Stimulated activated CD4-positive, alpha-beta T cell treated with anti-CD3 and anti-CD28 coated beads, Interleukin-4, amount 100 ng/mL, for 24 hours (primary cell): ENCODE data around the gene SYPL1.

Experiments
- DNase-seq: peaks from one replicate; pipeline ENCODE4 v3.0.0-alpha.2; 2020

The SYPL1 gene

GRCh38 chr7:106064771-106065574 lies 47.1 kb downstream of the SYPL1 start:
- no peak for DNase-seq

DNA sequence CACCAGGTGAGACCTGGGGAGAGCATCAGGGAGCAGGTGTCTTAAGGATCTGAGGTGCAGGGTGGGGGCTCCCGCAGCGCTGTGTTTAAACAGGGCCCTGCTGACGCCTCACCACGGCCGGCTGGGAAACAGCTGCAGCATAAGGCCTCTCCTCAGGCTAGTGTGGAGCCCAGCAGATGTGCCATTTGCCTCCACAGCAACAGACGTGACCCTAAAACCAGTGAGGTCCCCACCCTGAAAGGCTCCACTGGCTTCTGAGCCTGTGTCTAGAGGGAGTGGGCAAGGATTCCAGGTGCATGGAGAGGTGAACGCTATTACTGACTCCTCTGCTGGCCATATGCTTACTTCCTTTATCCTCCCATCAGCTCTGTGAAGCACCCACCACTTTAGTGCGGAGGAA lies 47.8 kb downstream of the SYPL1 start:
- DNase-seq = no peak

- DNase-seq = no peak
Measured at GRCh38 chr7:106063692-106064091, 48.4 kb downstream of the SYPL1 start.

DNA sequence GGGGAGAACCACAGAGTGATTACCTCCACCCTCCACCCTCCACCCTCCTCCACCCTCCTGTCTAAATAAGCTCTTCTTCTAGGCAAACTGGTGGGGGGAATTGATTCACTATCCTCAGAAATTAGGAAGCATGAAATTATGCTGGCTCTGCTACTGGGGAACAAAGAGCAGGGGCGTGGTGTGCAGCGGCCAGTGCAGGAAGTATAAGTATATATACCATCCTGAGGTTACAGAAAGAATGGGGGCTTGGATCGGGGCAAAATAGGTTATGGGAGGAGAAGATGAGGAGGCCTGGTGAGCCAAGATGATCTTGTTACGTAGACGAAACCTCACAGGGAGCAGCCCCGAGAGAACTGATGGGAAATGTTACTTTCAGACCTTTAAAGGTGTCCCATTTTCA lies 49.1 kb downstream of the SYPL1 start:
- DNase-seq = no peak

DNA sequence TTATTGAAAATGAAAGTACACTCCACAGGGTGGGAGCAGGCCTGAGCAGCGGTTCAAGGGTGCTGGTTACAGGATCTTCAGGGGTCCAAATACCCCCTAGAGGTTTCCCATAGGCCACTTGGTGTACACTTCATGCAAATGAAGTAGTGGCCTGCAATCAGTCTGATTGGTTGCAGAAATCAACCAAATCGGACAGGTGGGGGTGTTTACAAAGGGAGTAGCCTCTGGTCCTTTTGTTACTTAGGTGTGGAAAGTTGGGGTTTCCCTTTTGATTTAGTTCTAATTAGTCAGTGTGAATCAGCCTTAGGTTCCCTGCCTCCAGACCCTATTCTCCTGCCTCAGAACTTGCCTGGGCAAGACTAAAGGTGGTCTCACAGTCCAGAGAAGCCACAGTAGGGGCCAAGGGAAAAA lies 49.6 kb downstream of the SYPL1 start:
- no peak for DNase-seq

GRCh38 chr7:106062006-106062405 lies 50.1 kb downstream of the SYPL1 start:
- no peak for DNase-seq

DNA sequence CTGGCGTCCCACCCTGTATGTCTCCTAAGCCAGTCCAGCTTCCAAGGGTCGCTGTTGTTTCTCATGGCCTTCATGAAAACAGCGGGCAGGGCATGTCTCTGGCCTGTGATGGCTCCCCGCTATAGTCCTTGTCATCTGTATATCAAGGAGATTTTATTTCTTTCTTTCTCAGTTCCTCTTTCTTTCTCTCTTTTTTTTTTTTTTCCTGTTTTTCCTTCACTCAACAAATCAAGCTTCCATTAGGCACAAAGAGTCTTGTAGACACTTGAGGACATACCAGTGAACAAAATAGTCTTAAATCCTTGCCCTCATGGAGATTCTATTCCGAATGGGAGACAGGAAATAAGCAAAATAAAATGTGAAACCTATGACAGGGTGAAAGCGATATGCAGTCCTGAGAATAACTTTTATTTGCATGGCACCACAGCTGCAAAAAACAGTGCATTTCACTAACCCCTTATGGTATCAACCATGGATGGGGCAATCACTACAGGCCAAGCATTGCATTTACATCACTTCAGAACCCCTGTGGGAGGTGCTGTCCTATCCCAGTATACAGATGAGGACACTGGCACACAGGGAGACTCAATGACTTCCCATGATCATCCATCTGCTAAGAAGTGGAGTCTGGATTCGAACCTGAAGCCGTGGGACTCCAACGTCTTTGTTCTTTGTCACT lies 50.7 kb downstream of the SYPL1 start:
- DNase-seq = no peak

- no peak for DNase-seq
Measured at GRCh38 chr7:106060394-106060920, 51.7 kb downstream of the SYPL1 start.

DNA sequence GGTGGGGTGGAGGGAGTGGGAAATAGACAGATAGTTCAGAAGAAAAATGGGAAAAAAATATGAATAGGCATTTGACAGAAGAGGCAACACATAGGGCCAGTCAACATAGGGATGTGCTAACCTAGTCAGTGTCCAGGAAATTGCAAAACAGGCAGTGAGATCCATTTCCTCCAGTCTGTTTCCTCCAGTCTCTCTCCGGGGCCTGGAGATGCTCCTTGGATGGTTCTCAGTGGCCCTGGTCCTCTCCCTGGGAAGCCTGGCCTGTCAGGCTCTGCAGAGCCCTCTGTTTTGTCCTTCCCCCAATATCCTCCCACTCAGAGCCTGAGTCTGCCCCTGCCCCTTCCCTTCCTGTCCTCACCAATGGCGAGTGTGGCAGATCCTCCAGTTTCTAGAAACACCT lies 52.6 kb downstream of the SYPL1 start:
- DNase-seq = no peak

- no peak for DNase-seq
Measured at GRCh38 chr7:106058928-106059324, 53.2 kb downstream of the SYPL1 start.

- no peak for DNase-seq
Measured at GRCh38 chr7:106057962-106058927, 53.9 kb downstream of the SYPL1 start.

GRCh38 chr7:106057204-106057961 lies 54.7 kb downstream of the SYPL1 start:
- no peak for DNase-seq

DNA sequence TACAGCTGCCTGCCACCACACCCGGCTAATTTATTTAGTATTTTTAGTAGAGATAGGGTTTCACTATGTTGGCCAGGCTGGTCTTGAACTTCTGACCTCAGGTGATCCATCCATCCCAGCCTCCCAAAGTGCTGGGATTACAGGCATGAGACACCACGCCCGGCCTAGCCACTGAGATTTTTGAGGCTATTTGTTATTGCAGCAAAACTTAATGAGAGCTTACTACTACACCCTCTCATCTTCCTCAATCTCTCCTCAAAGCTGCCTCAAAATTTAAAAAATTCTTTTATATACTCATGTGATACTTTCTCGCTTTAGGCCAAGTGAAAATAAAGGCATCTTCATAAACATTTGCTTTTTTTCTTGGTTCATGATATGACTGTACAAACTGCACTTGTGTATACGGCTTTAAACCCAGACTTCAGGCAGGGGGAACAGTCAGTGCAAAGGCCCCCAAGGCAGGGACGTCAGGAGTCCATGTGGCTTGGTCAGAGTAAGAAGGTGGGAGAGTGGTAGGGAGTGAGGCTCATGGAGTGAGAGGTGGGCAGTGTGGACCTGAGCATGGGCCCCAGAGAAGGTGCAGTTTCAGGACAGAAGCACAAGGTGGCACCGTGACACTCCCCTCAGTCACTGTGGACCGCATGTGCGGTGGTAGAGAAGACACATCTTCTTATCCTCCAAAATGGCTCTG lies 55.5 kb downstream of the SYPL1 start:
- peak; percentile 73 for DNase-seq

DNA sequence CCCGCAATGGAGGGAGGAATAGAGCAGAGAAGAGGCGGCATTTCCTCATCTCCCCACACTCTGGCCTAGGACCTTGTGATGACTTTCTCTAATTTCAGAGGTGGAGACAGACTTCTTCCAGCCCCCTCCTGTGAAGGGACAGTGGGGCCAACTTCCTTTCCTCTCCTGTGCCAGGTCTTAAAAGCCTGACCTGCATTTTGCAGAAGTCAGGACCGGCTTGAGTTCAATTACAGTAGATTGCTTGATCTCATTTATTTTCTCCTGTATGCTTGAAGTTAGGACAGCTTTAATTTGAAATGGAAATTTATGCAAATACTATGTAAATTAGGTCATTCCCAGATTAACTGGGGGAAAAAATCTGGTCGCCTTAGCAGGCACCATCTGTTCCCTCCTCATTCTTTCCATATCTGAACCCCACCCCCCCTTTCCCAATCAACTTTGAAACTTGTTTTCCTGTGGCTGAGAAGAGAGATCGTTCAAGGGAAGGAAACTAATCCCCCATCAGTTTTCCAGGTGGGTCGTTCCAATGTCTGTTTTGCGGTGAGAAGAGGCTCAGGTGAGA lies 57.1 kb downstream of the SYPL1 start:
- DNase-seq = no peak

DNA sequence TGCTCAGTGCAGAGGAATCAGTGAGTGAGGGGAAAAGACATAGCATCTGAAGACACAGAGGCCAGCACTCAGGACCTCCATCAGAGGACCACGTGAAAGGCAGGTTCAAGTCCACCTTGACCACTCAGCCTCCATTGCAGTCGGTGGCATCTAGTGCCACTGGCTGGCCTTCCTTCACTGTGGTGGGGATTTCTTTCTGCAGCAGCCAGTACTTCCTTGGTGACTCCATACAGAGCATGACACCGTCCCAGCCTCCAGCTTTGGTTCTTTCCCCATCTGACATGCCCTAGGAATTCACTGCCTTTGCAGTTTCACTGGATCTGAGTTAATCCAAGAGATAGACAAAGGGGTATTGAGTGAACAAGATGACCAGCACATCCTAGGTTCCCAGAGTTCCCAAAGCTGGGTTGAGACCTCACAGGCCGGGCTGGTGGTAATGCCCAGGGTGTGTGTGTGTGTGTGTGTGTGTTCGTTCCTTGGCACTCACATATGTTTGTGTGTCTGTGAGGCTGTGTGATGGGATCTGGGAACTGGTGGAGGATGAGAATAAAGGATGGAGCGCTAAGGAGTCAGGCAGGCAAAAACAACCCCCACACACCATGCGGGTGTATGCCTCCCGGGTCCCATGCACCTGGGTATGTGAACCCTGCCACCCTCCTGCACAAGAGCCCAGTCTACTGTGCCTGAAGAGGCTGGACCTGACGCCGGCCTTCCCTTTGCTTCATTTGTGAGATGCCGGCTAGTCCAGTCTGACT lies 57.8 kb downstream of the SYPL1 start:
- DNase-seq = no peak

- no peak for DNase-seq
Measured at GRCh38 chr7:106053109-106053508, 59.0 kb downstream of the SYPL1 start.

DNA sequence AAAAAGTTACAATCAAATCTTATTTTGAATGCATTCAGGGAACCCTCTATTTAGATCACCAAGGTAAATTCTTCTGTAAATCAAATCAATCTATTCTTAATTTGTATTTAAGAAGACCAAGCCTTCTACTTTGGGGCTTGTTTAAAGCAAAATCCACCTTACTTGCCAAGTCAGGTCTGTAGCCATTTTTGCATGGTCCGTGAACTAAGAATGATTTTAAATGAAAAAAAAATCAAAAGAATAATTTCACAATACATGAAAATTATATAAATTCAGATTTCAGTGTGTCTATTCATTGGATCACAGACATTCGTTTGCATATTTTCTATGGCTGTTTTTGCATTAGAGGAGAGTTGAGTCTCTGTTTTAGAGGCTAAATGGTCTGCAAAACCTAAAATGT lies 59.4 kb downstream of the SYPL1 start:
- DNase-seq = no peak

GRCh38 chr7:106050746-106051117 lies 61.4 kb downstream of the SYPL1 start:
- DNase-seq = no peak

DNA sequence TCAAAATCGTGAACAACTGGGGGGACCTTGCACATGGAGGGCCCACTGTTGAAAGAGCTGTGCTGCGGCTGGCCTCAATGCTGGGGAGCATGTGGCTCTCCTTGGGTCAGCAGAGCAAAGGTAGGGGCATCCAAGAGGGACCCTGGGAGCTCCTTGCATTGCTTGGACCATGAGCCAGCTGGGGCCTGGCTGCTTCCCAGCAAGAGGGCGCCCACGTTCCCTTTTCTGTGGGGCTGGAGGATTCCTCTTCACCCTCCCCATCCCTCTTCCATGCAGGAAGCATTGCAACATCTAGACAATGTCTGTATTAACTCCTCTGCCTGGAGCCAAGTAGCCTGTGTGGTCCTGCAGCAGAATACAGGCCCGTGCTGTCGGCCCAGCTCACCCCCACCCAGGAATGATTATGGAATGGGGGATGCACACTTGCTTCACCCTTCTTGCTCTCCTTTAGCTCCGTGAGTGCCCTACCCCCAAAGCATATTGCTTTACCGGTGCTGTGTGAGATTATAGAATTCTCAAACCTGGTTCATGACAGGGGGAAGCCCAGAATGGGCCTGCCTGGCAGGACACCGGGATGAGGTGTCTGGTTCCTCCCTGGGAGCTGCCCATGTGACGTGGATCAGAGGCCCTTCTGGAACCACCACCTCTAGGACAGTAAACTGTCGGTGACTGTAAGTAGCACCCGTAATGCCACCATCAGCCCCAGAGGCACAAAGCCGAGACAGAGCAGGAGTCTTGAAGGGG lies 61.9 kb downstream of the SYPL1 start:
- no peak for DNase-seq
